HG03196 (cell line): Measurements from ENCODE around the gene MATN4.

ENCODE experiments used
- ATAC-seq: cut with Tn5 transposase; IDR thresholded peaks from one replicate; pipeline ENCODE4 v1.9.1; 2021; ENCODE audit not compliant: unreplicated experiment

Gene MATN4

DNA sequence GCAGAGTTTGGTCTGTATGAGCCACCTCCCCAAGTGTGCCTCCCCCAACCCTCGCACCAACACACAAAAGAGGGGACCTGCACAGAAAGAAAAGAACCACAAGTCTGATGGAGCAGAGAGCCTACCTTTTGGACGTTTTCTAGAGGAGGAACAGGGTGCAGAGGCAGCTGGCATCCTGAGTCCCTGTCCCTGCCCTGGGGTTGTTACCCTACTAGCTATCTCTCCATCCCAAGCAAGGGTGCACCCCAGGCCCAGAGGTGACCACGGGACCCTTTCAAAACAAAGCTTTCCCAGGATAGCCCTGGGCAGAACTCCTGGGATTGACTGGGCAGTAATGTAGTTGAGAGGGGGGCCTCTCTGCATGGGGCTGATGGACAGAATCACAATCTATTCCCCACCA lies 9.7 kb upstream of the MATN4 start:
- ATAC-seq = no peak

DNA sequence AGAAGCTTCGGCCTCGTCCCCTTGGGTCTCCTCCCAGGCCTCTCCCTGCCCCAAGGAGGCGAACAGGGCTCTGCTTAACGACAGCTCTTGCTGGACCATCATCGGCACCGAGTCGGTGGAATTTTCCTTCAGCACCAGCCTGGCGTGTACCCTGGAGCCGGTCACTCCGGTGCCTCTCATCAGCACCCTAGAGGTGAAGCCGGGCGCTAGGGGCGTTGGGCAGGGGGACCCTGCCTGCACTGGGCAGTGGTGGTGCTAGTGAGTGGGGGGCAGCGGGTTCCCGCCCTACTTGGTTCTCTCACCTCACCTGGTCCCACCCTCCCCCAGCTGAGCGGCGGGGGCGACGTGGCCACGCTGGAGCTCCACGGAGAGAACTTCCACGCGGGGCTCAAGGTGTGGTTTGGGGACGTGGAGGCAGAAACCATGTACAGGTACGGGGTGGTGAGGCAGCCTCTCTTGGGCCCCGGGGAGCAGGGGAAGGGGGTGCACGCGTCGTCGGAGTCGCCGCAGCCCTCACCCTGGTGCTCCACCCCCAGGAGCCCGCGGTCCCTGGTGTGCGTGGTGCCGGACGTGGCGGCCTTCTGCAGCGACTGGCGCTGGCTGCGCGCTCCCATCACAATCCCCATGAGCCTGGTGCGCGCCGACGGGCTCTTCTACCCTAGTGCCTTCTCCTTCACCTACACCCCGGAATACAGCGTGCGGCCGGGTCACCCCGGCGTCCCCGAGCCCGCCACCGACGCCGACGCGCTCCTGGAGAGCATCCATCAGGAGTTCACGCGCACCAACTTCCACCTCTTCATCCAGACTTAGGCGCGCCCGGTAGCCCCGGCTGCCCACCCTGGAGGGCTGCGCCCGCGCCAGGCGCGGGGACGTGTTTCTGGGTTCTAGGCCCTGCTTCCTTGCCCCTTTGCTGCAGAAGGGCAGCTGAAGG lies 8.3 kb upstream of the MATN4 start:
- ATAC-seq = no peak

DNA sequence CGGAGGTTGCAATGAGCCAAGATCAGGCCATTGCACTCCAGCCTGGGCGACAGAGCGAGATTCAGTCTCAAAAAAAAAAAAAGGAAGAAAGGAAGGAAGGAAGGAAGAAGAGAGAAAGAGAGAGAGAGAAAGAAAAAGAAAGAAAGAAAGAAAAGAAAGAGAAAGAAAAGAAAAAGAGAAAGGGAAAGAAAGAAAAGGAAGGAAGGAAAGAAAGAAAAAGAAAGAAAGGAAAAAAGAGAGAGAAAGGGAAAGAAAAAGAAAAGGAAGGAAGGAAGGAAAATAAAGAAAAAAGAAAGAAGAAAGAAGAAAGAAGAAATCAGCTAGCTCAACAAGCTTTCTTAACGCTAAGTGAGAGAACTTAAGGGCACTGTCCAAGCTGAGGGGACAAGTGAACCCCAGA lies 7.6 kb upstream of the MATN4 start:
- ATAC-seq = no peak

DNA sequence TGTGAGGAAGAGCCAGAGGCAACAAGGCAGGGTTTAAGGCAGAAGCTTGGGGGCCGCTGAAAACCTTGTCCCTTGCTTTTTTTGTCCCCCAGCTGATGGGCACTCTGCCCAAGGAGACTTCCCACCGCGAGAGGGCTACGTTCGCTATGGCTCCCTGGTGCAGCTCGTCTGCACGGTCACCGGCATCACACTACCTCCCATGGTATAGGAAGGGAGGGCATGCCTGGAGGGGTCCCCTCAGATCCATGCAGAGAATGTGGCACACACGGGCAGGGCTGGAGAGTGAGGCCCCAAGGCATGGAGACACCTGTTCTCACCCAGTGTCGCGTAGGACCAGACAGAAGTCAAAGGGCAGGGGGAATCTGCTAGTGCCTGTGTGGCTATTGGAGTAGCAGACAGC lies 5.8 kb upstream of the MATN4 start:
- ATAC-seq = no peak

DNA sequence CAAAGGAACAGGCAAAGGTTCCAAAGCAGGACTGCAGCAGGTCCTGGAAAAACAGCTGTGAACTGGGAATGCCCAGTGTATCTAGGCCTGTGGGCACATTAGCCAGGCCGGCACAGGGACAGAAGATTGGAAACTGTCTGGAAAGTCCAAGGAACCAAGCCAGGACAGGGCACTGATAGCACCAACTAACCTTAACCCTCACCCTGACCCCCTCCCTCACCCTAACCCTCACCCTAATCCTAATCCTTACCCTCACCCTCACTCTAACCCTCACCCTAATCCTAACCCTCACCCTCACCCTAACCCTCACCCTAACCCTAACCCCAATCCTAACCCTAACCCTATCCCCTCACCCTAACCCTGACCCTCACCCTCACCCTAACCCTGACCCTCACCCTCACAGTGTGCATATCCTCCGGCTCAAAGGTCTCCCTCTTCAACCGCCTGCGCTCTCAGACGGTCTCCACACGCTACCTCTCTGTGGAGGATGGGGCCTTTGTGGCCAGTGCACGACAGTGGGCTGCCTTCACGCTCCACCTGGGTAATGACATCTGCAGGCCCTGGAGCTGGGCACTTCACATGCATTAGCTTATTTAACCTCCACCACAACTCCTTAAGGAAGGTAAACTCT lies 5.1 kb upstream of the MATN4 start:
- ATAC-seq = no peak

DNA sequence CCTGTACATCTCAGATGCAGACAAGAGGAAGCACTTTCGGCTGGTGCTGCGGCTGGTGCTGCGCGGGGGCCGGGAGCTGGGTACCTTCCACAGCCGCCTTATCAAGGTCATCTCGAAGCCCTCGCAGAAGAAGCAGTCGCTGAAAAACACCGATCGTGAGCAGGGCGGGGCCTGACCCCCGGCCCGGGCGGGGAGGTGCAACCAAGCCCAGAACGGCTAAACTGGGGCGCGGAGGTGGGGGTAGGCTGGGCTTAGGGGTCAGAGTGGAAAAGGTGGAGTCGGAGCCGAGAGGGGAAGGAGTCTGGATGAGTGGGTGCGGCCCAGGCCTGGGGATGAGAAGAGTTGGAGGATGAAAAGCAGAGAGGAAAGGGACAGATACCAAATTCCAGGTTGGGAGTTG lies 4.1 kb upstream of the MATN4 start:
- ATAC-seq = no peak

DNA sequence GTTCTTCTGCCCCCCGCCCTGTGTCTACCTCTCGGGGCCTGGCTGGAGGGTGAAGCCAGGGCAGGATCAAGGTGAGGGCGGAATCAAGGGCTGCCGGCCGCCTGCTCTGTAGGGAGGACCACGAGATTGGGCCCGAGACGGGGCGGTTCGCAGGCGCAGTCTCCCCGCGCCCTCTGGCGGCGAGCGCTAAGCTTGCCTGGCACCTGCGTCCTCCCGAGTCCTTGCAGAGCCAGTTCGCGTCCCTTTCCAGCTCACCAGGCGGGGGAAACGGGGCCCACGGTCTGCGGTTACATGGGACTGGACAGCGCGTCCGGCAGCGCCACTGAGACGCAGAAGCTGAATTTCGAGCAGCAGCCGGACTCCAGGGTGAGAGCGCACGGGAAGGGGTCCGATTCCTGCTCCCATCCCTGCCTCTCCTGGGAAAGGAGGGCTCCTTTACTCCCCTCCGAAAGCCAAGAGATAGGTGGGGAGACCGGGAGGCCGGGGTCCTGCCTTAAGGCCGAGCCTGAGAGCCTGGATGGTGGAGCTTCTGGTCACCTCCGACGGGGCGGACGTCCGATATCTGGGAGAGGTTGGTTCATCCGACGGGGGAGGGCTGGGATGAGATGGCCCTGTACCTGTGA lies 3.6 kb upstream of the MATN4 start:
- ATAC-seq = no peak

DNA sequence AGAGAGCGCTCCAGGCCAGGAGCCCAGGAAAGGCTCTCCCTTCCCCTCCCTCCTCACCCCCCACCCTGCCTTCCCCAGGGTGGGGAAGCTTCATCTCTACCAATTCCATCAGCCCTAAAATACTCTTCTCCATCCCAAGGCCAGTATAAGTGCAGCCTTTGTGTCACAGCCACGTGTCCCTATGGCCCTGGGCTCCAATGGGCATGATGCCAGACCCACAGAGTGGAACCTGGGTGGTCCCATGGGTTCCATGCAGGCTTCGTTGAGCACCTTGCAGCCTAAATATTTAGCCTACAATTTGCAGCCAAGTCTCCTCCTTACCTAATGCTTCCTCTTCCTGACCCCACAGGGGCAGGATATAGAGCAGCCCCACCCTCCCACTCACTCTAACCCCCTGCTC lies 976 bp upstream of the MATN4 start:
- ATAC-seq = no peak

DNA sequence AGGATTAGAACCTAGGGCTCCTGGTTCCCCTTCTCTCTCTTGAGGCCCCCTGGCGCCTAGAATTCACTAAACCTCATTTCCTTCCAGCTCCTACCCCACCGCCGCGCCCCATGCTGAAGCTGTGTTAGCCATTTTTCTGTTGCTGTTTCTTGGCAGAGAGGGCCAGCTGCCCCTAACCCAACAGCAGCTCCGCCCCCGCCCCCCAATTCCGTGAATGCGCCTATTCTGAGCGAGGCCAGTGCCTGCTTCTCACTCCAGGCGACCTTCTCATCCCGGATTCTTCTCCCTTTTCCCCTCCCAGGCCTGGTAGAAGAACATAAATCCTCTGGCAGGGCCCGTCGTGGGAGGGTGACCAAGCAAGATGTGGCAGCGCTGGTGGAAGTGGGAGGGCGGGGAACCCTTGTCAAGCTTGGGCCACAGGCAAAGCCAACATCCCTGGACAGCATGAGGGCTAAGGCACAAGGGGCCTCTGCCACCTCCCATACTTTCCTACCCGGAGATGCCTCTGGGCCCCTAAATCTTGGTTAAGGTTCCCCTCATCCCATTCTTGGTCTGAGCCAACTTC lies 941 bp downstream of the MATN4 start:
- ATAC-seq = no peak

DNA sequence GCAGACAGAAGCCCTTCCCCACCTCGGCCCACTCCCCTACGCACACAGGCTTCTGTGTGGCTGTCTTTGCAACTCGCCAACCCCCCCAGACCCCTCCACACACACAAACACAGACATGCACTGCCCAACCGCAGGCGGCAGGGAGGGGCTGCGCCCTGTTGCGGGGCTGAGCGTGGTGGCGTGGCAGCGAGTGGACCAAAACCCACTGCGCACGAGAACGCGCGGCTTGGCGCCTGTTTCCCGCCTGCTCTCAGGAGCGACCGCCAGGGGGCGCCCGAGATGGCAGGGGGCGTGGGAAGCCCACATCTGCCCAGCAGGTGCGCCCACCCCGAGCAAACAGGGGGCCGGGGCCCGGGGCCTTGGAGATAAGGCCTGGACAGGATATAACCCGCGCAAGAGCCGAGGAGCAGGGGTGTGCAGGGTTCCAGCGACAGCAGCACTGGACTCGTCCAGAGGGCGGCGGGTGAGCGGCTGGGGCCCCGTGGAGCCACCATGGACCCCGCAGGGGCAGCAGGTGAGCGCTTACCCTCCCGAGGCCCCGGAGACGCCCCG lies 1.6 kb downstream of the MATN4 start, which contains the start of gene RBPJL:
RBPJL (plus strand) TSS at position 410 of the 552 bp plus-strand sequence; CDS start at position 493, 83 bp downstream.
- ATAC-seq = no peak

DNA sequence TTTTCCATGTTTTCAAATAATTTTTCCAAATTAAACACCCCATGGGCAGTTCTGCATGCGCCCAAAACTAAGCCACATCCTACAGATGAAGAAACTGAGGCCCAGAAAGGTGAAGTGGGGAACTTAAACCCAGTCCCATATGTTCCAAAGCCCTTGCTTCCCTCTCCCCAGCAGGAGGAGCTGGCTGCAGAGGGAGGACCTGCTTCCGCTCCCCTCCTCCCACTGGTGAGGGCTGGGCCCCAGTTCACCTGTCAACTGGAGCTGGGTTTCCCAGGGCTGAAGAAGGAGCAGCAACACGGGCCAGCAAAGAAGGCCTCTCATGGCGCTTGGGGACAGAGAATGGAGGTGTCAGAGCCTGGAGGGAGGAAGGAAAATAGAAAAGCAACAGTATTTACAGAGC lies 2.8 kb downstream of the MATN4 start:
- ATAC-seq = no peak

DNA sequence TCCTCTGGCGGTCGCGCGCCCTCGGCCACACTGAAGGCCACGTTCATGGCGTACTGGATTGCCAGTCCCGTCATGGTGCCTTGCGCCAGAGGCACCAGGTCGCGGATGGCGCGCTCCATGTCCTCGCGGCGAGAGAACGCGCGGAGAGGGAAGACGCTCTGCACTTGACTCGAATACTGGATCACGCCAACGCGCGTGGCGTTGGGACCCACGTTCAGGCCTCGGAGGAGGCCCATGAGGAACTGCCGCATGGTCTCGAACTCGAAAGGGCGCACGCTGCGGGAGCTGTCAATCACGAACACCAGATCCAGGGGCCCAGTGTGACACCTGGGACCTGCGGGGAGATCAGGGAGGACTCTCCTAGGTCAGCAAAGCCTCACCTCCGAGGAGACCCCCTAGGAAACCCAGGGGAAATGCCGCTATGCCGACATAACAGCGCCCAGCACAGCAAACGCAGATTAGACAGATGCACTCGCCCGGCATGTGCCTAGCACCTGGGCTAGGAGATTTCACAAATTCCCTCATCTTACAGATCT lies 3.6 kb downstream of the MATN4 start:
- no peak for ATAC-seq

DNA sequence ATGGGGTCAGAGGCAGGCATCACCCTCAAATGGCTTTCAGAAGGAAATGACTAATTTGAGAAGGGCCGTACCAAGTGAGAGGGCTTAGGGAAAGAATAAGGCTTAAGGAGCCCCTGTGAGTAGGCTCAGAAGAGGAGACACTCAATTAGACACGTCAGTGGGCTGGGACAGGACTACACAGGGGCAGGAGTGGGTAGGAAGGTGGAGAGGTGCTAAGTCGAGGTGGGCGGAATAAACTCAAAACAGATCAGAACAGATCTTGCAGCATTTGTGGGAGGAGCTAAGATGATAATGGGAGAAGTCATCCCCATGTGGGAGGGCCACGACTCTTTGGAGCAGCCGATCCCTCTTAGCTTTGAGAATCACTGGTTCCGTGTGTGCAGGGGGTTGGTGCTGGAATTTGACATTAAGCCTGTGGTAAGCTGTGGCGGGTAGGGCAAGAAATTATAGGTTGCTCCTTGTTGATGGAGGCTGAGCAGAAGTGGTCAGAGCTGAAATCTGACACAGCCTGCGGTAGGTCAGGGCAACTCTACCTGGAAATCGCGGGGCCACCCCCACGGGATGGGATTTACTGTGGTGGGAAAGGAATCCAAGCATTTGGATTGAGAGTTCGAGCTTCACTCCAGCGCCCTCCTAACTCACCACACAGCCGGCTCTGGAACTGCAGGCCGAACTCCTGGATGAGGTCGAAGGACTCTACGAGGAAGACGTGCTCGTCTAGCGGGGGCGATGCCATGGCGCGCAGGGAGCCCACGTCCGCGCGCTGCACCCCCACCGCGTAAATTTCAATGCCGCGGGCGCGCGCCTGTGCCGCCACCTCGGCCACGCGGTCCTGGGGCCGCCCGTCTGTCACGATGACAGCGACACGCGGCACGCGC lies 4.3 kb downstream of the MATN4 start:
- no peak for ATAC-seq

DNA sequence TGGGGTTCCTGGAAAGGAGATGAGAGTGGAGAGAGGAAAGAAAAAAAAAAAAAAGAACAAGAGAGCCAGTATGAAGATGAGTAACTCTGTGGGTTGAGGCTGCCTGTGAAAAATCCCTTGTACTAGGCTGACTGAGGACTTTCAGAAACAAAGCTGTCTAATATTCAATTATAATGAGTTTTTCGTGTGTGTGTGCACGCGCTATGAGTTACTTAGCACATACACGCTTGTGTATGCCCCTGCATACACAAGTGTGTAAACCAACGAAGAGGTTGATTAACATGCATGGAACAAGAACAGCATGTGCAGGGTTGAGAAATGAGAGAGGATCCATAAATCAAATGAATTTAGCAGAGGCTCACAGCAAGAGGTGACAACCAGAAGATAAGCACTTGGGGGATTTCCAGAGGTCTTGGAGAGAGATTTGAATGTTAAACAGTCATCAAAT lies 6.3 kb downstream of the MATN4 start:
- no peak for ATAC-seq

DNA sequence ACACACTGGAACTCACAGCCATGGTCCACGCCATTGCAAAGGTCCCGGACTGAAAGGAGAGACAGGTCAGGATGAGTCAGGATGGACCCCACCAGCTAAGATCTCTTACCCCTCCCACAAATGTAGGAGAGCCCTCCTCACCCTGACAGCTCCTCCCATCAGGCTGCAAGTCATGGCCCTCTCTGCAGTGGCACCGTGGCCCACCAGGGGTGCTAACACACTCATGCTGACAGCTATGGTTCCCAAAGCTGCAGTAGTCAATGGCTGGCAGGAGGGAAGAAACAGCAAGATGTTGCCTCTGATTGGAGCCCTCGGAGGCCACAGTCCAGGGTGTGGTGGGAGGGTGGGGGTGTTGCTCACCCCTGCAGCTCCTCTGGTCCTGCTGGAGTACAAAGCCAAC lies 7.1 kb downstream of the MATN4 start:
- ATAC-seq = no peak

DNA sequence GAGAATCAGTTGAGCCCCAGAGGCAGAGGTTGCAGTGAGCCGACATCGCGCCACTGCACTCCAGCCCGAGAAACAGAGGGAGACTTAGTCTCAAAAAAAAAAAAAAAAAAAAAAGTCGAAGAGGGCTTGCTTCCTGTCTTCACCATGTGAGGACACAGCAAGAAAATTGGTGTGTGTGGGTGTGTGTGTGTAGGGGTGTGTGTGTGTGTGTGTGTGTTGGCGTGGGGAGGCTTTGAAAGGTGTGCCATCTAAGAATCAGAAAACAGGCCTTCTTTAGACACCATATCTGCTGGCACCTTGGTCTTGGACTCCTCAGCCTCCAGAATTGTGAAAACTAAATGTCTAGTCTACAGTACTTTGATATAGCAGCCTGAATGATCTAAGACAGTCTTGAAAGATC lies 8.3 kb downstream of the MATN4 start:
- ATAC-seq = no peak

DNA sequence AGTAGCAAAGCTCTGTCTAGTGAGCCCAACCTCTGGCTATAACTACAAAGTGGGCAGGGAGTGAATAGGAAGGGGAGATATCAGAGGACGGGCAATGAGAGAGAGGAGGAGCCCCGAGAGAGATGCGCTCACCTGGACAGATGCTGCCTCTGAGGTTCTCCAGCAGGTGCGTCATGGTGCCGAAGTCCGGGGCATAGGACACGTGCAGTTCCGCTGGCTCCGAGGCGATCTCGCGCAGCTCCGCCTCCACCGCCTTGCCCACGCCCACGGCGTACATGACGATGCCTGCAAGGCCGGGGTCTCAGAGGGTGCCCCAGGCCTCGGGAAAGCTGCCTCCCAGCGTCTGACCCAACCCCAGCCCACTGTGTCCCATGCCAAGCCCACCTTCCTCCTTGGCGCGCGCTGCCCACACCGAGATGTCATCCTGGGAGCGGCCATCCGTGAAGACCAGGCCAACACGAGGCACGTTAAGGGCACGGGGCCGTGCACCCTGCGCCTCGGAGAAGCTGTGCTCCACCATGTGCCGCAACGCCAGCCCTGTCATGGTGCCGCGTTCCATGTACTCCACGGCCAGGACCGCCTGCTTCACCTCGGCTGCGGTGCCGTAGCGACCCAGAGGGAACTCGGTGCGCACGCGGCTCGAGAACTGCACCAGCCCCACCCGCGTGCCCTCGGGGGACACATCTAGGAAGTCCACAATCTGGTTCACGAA lies 10.2 kb downstream of the MATN4 start:
- ATAC-seq = no peak

DNA sequence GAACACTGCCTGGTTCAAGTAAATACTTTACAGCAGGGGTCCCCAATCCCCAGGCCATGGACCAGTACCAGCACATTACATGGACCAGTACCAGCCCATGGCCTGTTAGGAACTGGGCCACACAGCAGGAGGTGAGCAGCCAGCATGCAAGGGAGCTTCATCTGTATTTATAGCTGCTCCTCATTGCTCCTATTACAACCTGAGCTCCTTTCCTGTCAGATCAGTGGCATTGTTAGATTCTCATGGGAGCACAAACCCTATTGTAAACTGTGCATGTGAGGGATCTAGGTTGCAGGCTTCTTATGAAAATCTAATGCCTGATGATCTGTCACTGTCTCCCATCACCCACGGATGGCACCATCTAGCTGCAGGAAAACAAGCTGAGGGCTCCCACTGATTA lies 13.4 kb downstream of the MATN4 start:
- ATAC-seq = no peak

DNA sequence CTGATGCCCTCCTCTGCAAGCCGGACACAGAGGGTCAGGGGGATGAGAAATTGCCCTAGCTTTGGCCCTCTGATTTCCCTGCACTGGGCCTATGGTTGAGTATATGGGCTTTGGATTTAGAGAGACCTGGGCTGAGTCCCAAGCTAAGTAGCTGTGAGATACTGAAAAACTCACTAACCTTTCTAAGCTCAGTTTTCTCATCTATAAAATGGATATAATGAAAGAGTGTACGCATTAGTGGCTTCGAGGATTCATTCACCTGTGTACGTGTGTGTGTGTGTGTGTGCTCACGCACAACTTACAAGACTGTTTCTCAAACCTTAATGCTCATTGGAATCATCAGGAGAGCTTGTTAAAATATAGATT lies 14.1 kb downstream of the MATN4 start:
- ATAC-seq = no peak
